Measurements from ENCODE around the gene PRKAA2. TPM values are rescaled to one million over a fixed set of nuclear protein-coding genes. Genes with fewer than 3 reads are reported as not detected.

PRKAA2 gene
- total and polyA plus RNA-seq, 2 experiments from 2014 or later = 0.49 to 0.65 TPM

DNA sequence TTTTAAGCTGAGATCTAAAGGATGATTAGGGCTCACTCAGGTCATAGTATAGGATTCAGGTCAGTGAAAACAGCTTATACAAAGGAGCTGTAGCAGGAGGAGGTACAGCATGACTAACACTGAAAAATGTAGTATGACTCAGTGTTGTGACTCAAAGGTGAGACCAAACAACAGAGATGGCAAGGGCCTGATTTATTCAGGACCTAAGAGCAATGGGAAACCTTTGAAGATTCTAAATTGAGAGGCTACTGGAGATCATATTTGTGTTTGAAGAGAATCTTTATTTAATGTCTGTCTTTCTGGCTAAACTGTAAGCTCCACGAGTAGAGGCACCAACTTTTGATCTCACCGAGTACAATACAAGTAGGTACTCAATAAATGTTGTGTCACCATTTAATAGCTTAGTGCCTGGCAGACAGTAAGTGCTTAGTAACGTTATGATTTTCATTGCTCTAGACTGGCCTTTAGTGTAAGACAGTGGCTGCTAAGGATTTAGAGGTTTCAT is 43.5 kb downstream of the PRKAA2 start:
- Histone ChIP-seq H3K27ac (no peak overlapping the region), H3K4me1 (ENCODE audit: insufficient read depth) (peaks cover 18% of the 10 kb centered on the region; the same call in 1 of the 2 replicates), H3K27me3 (replicated peaks; ENCODE audit: insufficient read depth) (no peaks in the 10 kb centered on the region), H3K4me3 (no peak overlapping the region), H4K20me1 (ENCODE audit: insufficient read depth) (no peaks in the 10 kb centered on the region), H3F3A (ENCODE audit: insufficient read depth) (peaks cover 12% of the 10 kb centered on the region), H2AFZ (no peak overlapping the region), H3K36me3 (ENCODE audit: low read depth) (no peaks in the 10 kb centered on the region), H3K4me2 (ENCODE audit: unreplicated experiment) (peak overlapping the region; percentile 5), H3K9me2 (ENCODE audit: insufficient read depth) (no peaks in the 10 kb centered on the region), H3K79me2 (ENCODE audit: insufficient read depth) (no peaks in the 10 kb centered on the region), H3K9me3 (ENCODE audit: low read depth) (no peaks in the 10 kb centered on the region), H3K9ac (no peak overlapping the region)
- DNase-seq = peak; percentile 80
- 38 to 42% methylated on average over 3 of the region's 3 CpGs for WGBS, 2 experiments (ENCODE audit: low coverage in 1 of 2, low lambda C conversion rate in 2 of 2, missing lambda C conversion rate in 2 of 2)
- in situ Hi-C loops (cut with MboI) = no loop called here
- TF ChIP-seq EZH2 (IDR thresholded peaks at IDR 0.05; ENCODE audit: insufficient read depth, poor library complexity, severe bottlenecking) = no peak
- TF ChIP-seq EZH2phosphoT487 (IDR thresholded peaks at IDR 0.05; ENCODE audit: insufficient read depth, low read depth) = no peak

DNA sequence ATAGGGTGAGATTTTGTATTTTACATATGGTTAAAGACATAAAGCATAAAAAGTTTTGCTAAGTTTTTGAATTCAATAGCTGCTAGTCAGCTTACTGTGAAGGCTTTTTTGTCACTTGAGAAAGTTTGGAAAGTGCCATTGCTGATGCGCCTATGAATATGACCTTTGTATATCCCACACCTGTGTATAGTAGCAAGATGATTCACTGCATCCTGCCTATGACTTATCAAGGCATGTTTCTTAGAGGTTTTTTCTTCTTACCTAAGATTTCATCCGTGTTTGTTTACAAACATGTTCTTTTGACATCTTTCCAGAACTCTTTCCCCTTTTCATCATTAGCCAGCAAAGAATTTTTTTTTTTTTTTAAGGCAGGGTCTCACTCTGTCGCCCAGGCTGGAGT is 51.5 kb downstream of the PRKAA2 start:
- Histone ChIP-seq H3K79me2 (ENCODE audit: insufficient read depth) (no peaks in the 10 kb centered on the region), H3K36me3 (ENCODE audit: low read depth) (no peaks in the 10 kb centered on the region), H3K27ac (no peak overlapping the region), H3K9me2 (ENCODE audit: insufficient read depth) (no peaks in the 10 kb centered on the region), H3K4me2 (ENCODE audit: unreplicated experiment) (no peak overlapping the region), H3K27me3 (replicated peaks; ENCODE audit: insufficient read depth) (no peaks in the 10 kb centered on the region), H3K9me3 (ENCODE audit: low read depth) (no peaks in the 10 kb centered on the region), H3K4me1 (ENCODE audit: insufficient read depth) (no peaks in the 10 kb centered on the region), H3K4me3 (no peak overlapping the region), H2AFZ (no peak overlapping the region), H3F3A (ENCODE audit: insufficient read depth) (no peaks in the 10 kb centered on the region), H4K20me1 (ENCODE audit: insufficient read depth) (no peaks in the 10 kb centered on the region), H3K9ac (no peak overlapping the region)
- no peak for DNase-seq
- no peak for TF ChIP-seq EZH2 (IDR thresholded peaks at IDR 0.05; ENCODE audit: insufficient read depth, poor library complexity, severe bottlenecking)
- TF ChIP-seq EZH2phosphoT487 (IDR thresholded peaks at IDR 0.05; ENCODE audit: insufficient read depth, low read depth) = no peak
- 58 to 70% methylated on average over 3 of the region's 3 CpGs for WGBS, 2 experiments (ENCODE audit: low coverage in 1 of 2, low lambda C conversion rate in 2 of 2, missing lambda C conversion rate in 2 of 2)
- in situ Hi-C loops (cut with MboI) = no loop called here

DNA sequence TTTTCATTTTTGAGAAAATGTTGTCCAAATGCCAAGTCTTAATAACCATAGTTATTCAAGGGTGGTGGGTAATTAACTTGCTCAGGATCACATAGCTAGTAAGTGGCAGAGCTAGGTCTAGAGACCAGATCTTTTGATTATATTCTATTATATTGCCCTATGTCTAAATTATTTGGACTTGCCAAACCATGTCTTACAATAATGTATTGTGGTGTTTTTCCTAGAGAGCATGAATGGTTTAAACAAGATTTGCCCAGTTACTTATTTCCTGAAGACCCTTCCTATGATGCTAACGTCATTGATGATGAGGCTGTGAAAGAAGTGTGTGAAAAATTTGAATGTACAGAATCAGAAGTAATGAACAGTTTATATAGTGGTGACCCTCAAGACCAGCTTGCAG is 58.6 kb downstream of the PRKAA2 start:
- Histone ChIP-seq H3K9me3 (ENCODE audit: low read depth) (no peaks in the 10 kb centered on the region), H4K20me1 (ENCODE audit: insufficient read depth) (no peaks in the 10 kb centered on the region), H3K4me1 (ENCODE audit: insufficient read depth) (no peaks in the 10 kb centered on the region), H3K4me3 (no peak overlapping the region), H3K4me2 (ENCODE audit: unreplicated experiment) (no peak overlapping the region), H3K27ac (no peak overlapping the region), H3K79me2 (ENCODE audit: insufficient read depth) (no peaks in the 10 kb centered on the region), H3F3A (ENCODE audit: insufficient read depth) (no peaks in the 10 kb centered on the region), H2AFZ (no peak overlapping the region), H3K9ac (no peak overlapping the region), H3K9me2 (ENCODE audit: insufficient read depth) (no peaks in the 10 kb centered on the region), H3K27me3 (replicated peaks; ENCODE audit: insufficient read depth) (no peaks in the 10 kb centered on the region), H3K36me3 (ENCODE audit: low read depth) (no peaks in the 10 kb centered on the region)
- TF ChIP-seq EZH2phosphoT487 (IDR thresholded peaks at IDR 0.05; ENCODE audit: insufficient read depth, low read depth) (no peak), EZH2 (IDR thresholded peaks at IDR 0.05; ENCODE audit: insufficient read depth, poor library complexity, severe bottlenecking) (no peak)
- no peak for DNase-seq
- 70 to 75% methylated on average over 1 of the region's 1 CpG for WGBS, 2 experiments (ENCODE audit: low coverage in 1 of 2, low lambda C conversion rate in 2 of 2, missing lambda C conversion rate in 2 of 2)
- in situ Hi-C loops (cut with MboI) = loop anchor here (10.0 kb wide), 1 partner anchor 1399 kb away; no protein-coding TSS in a partner anchor

DNA sequence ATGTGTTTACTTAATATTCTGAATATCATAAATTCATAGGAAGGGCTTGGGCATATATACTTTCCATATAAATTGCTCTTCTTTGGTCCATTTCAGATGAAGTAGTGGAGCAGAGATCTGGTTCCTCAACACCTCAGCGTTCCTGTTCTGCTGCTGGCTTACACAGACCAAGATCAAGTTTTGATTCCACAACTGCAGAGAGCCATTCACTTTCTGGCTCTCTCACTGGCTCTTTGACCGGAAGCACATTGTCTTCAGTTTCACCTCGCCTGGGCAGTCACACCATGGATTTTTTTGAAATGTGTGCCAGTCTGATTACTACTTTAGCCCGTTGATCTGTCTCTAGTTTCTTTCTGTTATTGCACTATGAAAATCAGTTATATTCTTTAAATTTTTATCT is 62.3 kb downstream of the PRKAA2 start:
- no peaks in the 10 kb centered on the region for H3K9me3 ChIP-seq (ENCODE audit: low read depth)
- no peak overlapping the region for H3K27ac ChIP-seq
- TF ChIP-seq EZH2phosphoT487 (IDR thresholded peaks at IDR 0.05; ENCODE audit: insufficient read depth, low read depth) (no peak), EZH2 (IDR thresholded peaks at IDR 0.05; ENCODE audit: insufficient read depth, poor library complexity, severe bottlenecking) (no peak)
- H3K79me2 ChIP-seq (ENCODE audit: insufficient read depth) = no peaks in the 10 kb centered on the region
- peaks cover 21% of the 10 kb centered on the region for H3K4me1 ChIP-seq (ENCODE audit: insufficient read depth)
- H2AFZ ChIP-seq = no peak overlapping the region
- H3K27me3 ChIP-seq (replicated peaks; ENCODE audit: insufficient read depth) = no peaks in the 10 kb centered on the region
- H3K36me3 ChIP-seq (ENCODE audit: low read depth) = no peaks in the 10 kb centered on the region
- no peak overlapping the region for H3K4me2 ChIP-seq (ENCODE audit: unreplicated experiment)
- in situ Hi-C loops (cut with MboI) = loop anchor here (10.0 kb wide), 1 partner anchor 1403 kb away; no protein-coding TSS in a partner anchor
- DNase-seq = no peak
- no peaks in the 10 kb centered on the region for H3K9me2 ChIP-seq (ENCODE audit: insufficient read depth)
- H4K20me1 ChIP-seq (ENCODE audit: insufficient read depth) = no peaks in the 10 kb centered on the region
- H3F3A ChIP-seq (ENCODE audit: insufficient read depth) = peaks cover 15% of the 10 kb centered on the region
- 87 to 94% methylated on average over 4 of the region's 4 CpGs for WGBS, 2 experiments (ENCODE audit: low coverage in 1 of 2, low lambda C conversion rate in 2 of 2, missing lambda C conversion rate in 2 of 2)
- H3K9ac ChIP-seq = no peak overlapping the region
- no peak overlapping the region for H3K4me3 ChIP-seq
